ENCODE measurements around the gene PAK4. TPM values are rescaled to one million over a fixed set of nuclear protein-coding genes. Genes with fewer than 3 reads are reported as not detected.

The PAK4 gene
- total RNA-seq, 1 experiment from 2014 or later, result 1.7 TPM

GRCh38 chr19:39150807-39151600, 25.4 kb downstream of the PAK4 start:
- Histone ChIP-seq H3K9me2 (replicated peaks; ENCODE audit: insufficient read depth, low read length) (no peaks in the 10 kb centered on the region), H3K27me3 (ENCODE audit: low read length) (no peaks in the 10 kb centered on the region), H3K27ac (ENCODE audit: low read length) (no peak overlapping the region), H2AFZ (ENCODE audit: low read length) (no peak overlapping the region), H3K79me2 (ENCODE audit: low read length) (peaks cover 4% of the 10 kb centered on the region; the same call in 1 of the 2 replicates), H3K4me2 (ENCODE audit: low read depth, low read length, poor library complexity, severe bottlenecking) (no peak overlapping the region), H3K4me1 (ENCODE audit: low read length) (no peaks in the 10 kb centered on the region), H3K9ac (ENCODE audit: low read length) (no peak overlapping the region), H3K9me3 (ENCODE audit: low read length) (no peaks in the 10 kb centered on the region), H4K20me1 (ENCODE audit: insufficient read depth, low read depth, low read length) (peaks cover 9% of the 10 kb centered on the region; the same call in 1 of the 2 replicates), H3K36me3 (ENCODE audit: insufficient read depth, low read length) (no peaks in the 10 kb centered on the region), H3K4me3 (ENCODE audit: low read length) (no peak overlapping the region)
- no peak for DNase-seq

DNA sequence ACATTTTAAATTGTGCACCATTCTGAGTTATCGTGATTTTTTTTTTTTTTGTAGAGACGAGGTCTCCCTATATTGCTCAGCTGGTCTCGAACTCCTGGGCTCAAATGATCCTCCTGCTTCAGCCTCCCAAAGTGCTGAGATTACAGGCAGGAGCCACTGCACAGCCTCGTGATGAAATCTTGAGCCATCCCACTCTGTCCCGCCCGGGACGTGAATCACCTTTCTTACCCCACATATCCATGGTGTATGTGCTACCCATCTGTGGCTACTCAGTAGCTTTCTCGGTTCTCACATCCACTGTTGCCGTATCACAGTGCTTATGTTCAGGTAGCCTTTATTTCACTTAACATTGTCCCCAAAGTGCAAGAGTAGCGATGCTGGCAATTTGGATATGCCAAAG, 26.5 kb downstream of the PAK4 start:
- Histone ChIP-seq H3K9me3 (ENCODE audit: low read length) (no peaks in the 10 kb centered on the region), H3K4me3 (ENCODE audit: low read length) (no peak overlapping the region), H3K79me2 (ENCODE audit: low read length) (peaks cover 4% of the 10 kb centered on the region; the same call in 1 of the 2 replicates), H3K27ac (ENCODE audit: low read length) (no peak overlapping the region), H3K9me2 (replicated peaks; ENCODE audit: insufficient read depth, low read length) (no peaks in the 10 kb centered on the region), H4K20me1 (ENCODE audit: insufficient read depth, low read depth, low read length) (peaks cover 7% of the 10 kb centered on the region; the same call in 1 of the 2 replicates), H3K36me3 (ENCODE audit: insufficient read depth, low read length) (no peaks in the 10 kb centered on the region), H3K4me2 (ENCODE audit: low read depth, low read length, poor library complexity, severe bottlenecking) (no peak overlapping the region), H3K4me1 (ENCODE audit: low read length) (no peaks in the 10 kb centered on the region), H3K27me3 (ENCODE audit: low read length) (no peaks in the 10 kb centered on the region), H2AFZ (ENCODE audit: low read length) (no peak overlapping the region), H3K9ac (ENCODE audit: low read length) (no peak overlapping the region)
- DNase-seq, result no peak

DNA sequence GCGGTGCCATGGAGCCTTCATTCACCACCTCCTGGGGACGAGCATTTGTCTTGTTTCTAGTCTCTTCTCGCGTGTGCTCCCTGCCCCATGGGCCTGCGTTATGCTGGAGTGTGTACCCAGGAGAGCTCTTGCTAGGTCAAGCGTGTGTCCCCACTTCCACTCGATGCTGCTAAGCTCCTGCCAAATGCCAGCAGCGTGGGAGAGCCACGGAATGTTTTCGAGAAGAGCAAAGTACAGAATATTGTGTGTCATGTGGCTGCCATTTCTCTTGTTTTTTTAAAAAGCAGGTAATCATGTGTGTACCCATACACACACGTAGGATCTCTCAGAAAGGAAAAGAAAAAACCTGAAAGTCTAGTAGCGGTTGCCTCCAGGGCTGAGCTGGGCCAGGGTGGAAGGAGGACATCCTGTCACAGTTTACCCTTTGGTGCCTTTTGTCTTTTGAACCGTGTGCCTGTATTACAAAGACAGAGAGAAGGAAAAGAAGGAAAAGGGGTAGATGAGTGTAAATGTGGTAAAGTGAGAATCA, 28.6 kb downstream of the PAK4 start:
- no peak overlapping the region for H3K4me2 ChIP-seq (ENCODE audit: low read depth, low read length, poor library complexity, severe bottlenecking)
- no peaks in the 10 kb centered on the region for H3K36me3 ChIP-seq (ENCODE audit: insufficient read depth, low read length)
- no peaks in the 10 kb centered on the region for H3K9me3 ChIP-seq (ENCODE audit: low read length)
- no peak overlapping the region for H3K9ac ChIP-seq (ENCODE audit: low read length)
- no peaks in the 10 kb centered on the region for H3K4me1 ChIP-seq (ENCODE audit: low read length)
- H3K79me2 ChIP-seq (ENCODE audit: low read length), result no peaks in the 10 kb centered on the region
- no peaks in the 10 kb centered on the region for H3K9me2 ChIP-seq (replicated peaks; ENCODE audit: insufficient read depth, low read length)
- no peak overlapping the region for H3K4me3 ChIP-seq (ENCODE audit: low read length)
- H3K27me3 ChIP-seq (ENCODE audit: low read length), result no peaks in the 10 kb centered on the region
- no peak overlapping the region for H2AFZ ChIP-seq (ENCODE audit: low read length)
- no peak for DNase-seq
- 0 out of 2 replicates have a peak, but pooled peaks cover 1% of the 10 kb centered on the region for H4K20me1 ChIP-seq (ENCODE audit: insufficient read depth, low read depth, low read length)
- no peak overlapping the region for H3K27ac ChIP-seq (ENCODE audit: low read length)

DNA sequence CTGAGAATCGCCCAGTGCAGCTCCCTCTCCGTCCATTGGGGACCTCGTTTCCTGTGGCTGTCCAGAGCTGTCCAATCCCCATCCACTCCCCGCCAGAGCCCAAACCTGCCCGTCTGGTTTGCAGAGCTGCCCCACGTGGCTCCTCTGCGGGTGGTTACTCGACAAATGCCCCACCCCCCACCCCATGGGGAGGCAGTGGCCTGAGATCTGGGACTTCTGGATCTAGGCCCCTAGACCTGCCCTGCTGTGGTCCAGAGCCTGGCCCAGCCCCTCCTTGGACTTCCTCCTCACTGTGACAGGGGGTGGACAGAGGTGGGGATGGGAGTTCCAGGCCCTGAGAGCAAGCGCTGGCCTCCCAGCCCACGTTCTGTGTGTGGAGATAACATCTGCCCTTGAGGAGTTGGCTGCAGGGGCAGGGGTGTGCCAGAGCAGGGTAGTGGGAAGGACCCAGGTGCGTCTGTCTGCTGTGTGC, 29.1 kb downstream of the PAK4 start:
- no peaks in the 10 kb centered on the region for H3K36me3 ChIP-seq (ENCODE audit: insufficient read depth, low read length)
- H3K27me3 ChIP-seq (ENCODE audit: low read length), result no peaks in the 10 kb centered on the region
- no peak overlapping the region for H3K9ac ChIP-seq (ENCODE audit: low read length)
- H3K9me2 ChIP-seq (replicated peaks; ENCODE audit: insufficient read depth, low read length), result no peaks in the 10 kb centered on the region
- H3K4me2 ChIP-seq (ENCODE audit: low read depth, low read length, poor library complexity, severe bottlenecking), result no peak overlapping the region
- no peak for DNase-seq
- no peak overlapping the region for H3K27ac ChIP-seq (ENCODE audit: low read length)
- H4K20me1 ChIP-seq (ENCODE audit: insufficient read depth, low read depth, low read length), result no peaks in the 10 kb centered on the region
- no peaks in the 10 kb centered on the region for H3K79me2 ChIP-seq (ENCODE audit: low read length)
- H2AFZ ChIP-seq (ENCODE audit: low read length), result no peak overlapping the region
- H3K9me3 ChIP-seq (ENCODE audit: low read length), result no peaks in the 10 kb centered on the region
- H3K4me1 ChIP-seq (ENCODE audit: low read length), result no peaks in the 10 kb centered on the region
- no peak overlapping the region for H3K4me3 ChIP-seq (ENCODE audit: low read length)

- H3K79me2 ChIP-seq (ENCODE audit: low read length), result no peaks in the 10 kb centered on the region
- no peaks in the 10 kb centered on the region for H3K36me3 ChIP-seq (ENCODE audit: insufficient read depth, low read length)
- no peaks in the 10 kb centered on the region for H3K4me1 ChIP-seq (ENCODE audit: low read length)
- no peak overlapping the region for H3K9ac ChIP-seq (ENCODE audit: low read length)
- no peaks in the 10 kb centered on the region for H3K9me2 ChIP-seq (replicated peaks; ENCODE audit: insufficient read depth, low read length)
- no peak for DNase-seq
- no peaks in the 10 kb centered on the region for H3K9me3 ChIP-seq (ENCODE audit: low read length)
- H2AFZ ChIP-seq (ENCODE audit: low read length), result no peak overlapping the region
- no peak overlapping the region for H3K4me3 ChIP-seq (ENCODE audit: low read length)
- H3K4me2 ChIP-seq (ENCODE audit: low read depth, low read length, poor library complexity, severe bottlenecking), result no peak overlapping the region
- no peak overlapping the region for H3K27ac ChIP-seq (ENCODE audit: low read length)
- no peaks in the 10 kb centered on the region for H3K27me3 ChIP-seq (ENCODE audit: low read length)
- no peaks in the 10 kb centered on the region for H4K20me1 ChIP-seq (ENCODE audit: insufficient read depth, low read depth, low read length)
Measured at GRCh38 chr19:39155114-39155700, 29.6 kb downstream of the PAK4 start.

GRCh38 chr19:39155741-39156140, 30.2 kb downstream of the PAK4 start:
- Histone ChIP-seq H3K27me3 (ENCODE audit: low read length) (no peaks in the 10 kb centered on the region), H3K4me1 (ENCODE audit: low read length) (no peaks in the 10 kb centered on the region), H3K79me2 (ENCODE audit: low read length) (no peaks in the 10 kb centered on the region), H4K20me1 (ENCODE audit: insufficient read depth, low read depth, low read length) (no peaks in the 10 kb centered on the region), H3K9me3 (ENCODE audit: low read length) (no peaks in the 10 kb centered on the region), H3K36me3 (ENCODE audit: insufficient read depth, low read length) (no peaks in the 10 kb centered on the region), H2AFZ (ENCODE audit: low read length) (no peak overlapping the region), H3K9me2 (replicated peaks; ENCODE audit: insufficient read depth, low read length) (no peaks in the 10 kb centered on the region), H3K4me3 (ENCODE audit: low read length) (no peak overlapping the region), H3K4me2 (ENCODE audit: low read depth, low read length, poor library complexity, severe bottlenecking) (no peak overlapping the region), H3K9ac (ENCODE audit: low read length) (no peak overlapping the region), H3K27ac (ENCODE audit: low read length) (no peak overlapping the region)
- DNase-seq, result no peak

DNA sequence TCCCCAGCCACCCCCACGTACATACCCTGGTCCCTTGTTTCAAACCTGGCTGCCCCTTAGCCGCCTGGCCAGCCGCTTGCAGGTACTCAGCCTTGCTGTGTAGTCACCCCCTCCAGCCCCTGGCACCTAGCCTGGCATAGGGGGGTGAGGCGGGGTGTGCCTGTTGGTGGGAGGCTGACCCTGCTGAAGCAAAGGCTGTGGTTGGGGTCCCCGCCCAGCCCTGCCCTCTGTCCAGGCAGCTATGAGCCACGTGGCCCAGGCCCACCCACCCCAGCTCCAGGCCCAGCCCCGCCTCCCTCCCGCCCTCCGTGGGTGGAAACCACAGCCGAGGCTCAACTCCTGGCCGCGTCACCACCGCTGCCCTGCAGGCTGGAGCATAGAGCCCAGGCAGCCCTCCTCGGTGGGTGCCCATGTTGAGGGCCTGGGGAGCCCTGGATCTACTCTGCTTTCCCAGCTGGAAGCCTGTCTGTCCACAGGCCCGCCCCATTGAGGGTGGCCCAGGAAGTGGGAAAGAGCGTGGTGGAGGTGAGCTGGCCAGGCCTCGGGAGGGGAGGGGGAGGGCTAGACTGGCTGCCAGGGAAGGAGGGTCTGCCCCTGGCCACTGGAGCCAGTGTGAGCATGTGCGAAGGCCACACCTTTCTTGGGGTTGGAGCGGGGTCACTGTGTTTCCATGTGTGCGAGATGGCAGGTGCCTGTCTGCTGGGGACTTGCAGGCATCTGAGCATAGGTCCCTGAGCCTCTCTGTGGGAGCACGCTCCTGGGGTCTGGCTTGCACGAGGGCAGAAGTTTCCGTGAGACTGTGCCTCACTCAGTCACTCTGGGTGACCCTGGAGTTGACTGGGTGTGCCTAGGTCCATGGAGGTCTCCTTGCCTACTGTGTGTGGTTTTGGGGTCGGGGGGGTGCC, 31.0 kb downstream of the PAK4 start:
- no peaks in the 10 kb centered on the region for H4K20me1 ChIP-seq (ENCODE audit: insufficient read depth, low read depth, low read length)
- H3K4me3 ChIP-seq (ENCODE audit: low read length), result no peak overlapping the region
- H3K4me1 ChIP-seq (ENCODE audit: low read length), result no peaks in the 10 kb centered on the region
- H3K27me3 ChIP-seq (ENCODE audit: low read length), result no peaks in the 10 kb centered on the region
- DNase-seq, result no peak
- H3K9me2 ChIP-seq (replicated peaks; ENCODE audit: insufficient read depth, low read length), result no peaks in the 10 kb centered on the region
- no peak overlapping the region for H3K27ac ChIP-seq (ENCODE audit: low read length)
- H3K4me2 ChIP-seq (ENCODE audit: low read depth, low read length, poor library complexity, severe bottlenecking), result no peak overlapping the region
- no peaks in the 10 kb centered on the region for H3K9me3 ChIP-seq (ENCODE audit: low read length)
- H3K36me3 ChIP-seq (ENCODE audit: insufficient read depth, low read length), result no peaks in the 10 kb centered on the region
- H3K79me2 ChIP-seq (ENCODE audit: low read length), result no peaks in the 10 kb centered on the region
- no peak overlapping the region for H2AFZ ChIP-seq (ENCODE audit: low read length)
- no peak overlapping the region for H3K9ac ChIP-seq (ENCODE audit: low read length)
